ENCODE results near the gene RSPH3. TPM values are rescaled to one million over a fixed set of nuclear protein-coding genes. Genes with fewer than 3 reads are reported as not detected.

The RSPH3 gene
- total RNA-seq, 4 donors from 2014 or later: 1.9 to 4.4 (median 2.3) TPM

- Histone ChIP-seq H3K4me1 (no peaks in the 10 kb centered on the region), H3K27ac (no peak overlapping the region), H3K27me3 (peaks cover 0 to 4% (median 4%) of the 10 kb centered on the region in 3 donors), H3K36me3 (no peaks in the 10 kb centered on the region), H3K9me3 (no peaks in the 10 kb centered on the region), H3K4me3 (peak overlapping the region in 1 of 4 donors; percentile 31)
- in situ Hi-C loops (cut with MboI; ENCODE audit: low sequenced_read_pairs in 4 of 4): no loop called here
- DNase-seq (no peak), ATAC-seq (no peak)
- TF ChIP-seq POLR2A (IDR thresholded peaks at IDR 0.05) (no peak), CTCF (IDR thresholded peaks at IDR 0.05 in 4 of 5, conservative IDR thresholded peaks at IDR 0.05 in 1 of 5) (no peak)
- intact Hi-C loops (cut with DNase I; ENCODE audit: low total_unique reads): no loop called here
These were observed 60.5 kb downstream of the RSPH3 start for GRCh38 chr6:158939255-158940159.

GRCh38 chr6:158938811-158939254 is 61.2 kb downstream of the RSPH3 start:
- Histone ChIP-seq H3K27me3 (peaks cover 0 to 4% (median 4%) of the 10 kb centered on the region in 3 donors), H3K9me3 (no peaks in the 10 kb centered on the region), H3K4me1 (no peaks in the 10 kb centered on the region), H3K27ac (no peak overlapping the region), H3K36me3 (no peaks in the 10 kb centered on the region), H3K4me3 (peak overlapping the region in 1 of 4 donors; percentile 31)
- TF ChIP-seq CTCF (IDR thresholded peaks at IDR 0.05 in 4 of 5, conservative IDR thresholded peaks at IDR 0.05 in 1 of 5) (no peak), POLR2A (IDR thresholded peaks at IDR 0.05) (no peak)
- intact Hi-C loops (cut with DNase I; ENCODE audit: low total_unique reads): no loop called here
- in situ Hi-C loops (cut with MboI; ENCODE audit: low sequenced_read_pairs in 4 of 4): no loop called here
- ATAC-seq (no peak), DNase-seq (no peak)

GRCh38 chr6:158938220-158938619 is 61.8 kb downstream of the RSPH3 start:
- DNase-seq: no peak
- TF ChIP-seq CTCF (IDR thresholded peaks at IDR 0.05 in 4 of 5, conservative IDR thresholded peaks at IDR 0.05 in 1 of 5) (no peak), POLR2A (IDR thresholded peaks at IDR 0.05) (no peak)
- in situ Hi-C loops (cut with MboI; ENCODE audit: low sequenced_read_pairs in 4 of 4) (no loop called here), intact Hi-C loops (cut with DNase I; ENCODE audit: low total_unique reads) (no loop called here)
- no peaks in the 10 kb centered on the region for H3K9me3 ChIP-seq
- no peak overlapping the region for H3K27ac ChIP-seq
- no peak for ATAC-seq
- no peak overlapping the region for H3K4me3 ChIP-seq
- no peaks in the 10 kb centered on the region for H3K4me1 ChIP-seq
- no peaks in the 10 kb centered on the region for H3K36me3 ChIP-seq
- H3K27me3 ChIP-seq: peaks cover 0 to 4% (median 4%) of the 10 kb centered on the region in 3 donors

- H3K27me3 ChIP-seq: no peaks in the 10 kb centered on the region
- no peaks in the 10 kb centered on the region for H3K9me3 ChIP-seq
These were observed 65.8 kb downstream of the RSPH3 start for GRCh38 chr6:158934157-158934556.

More at GRCh38 chr6:158934157-158934556, 65.8 kb downstream of the RSPH3 start:
- TF ChIP-seq POLR2A (IDR thresholded peaks at IDR 0.05) (no peak), CTCF (IDR thresholded peaks at IDR 0.05 in 4 of 5, conservative IDR thresholded peaks at IDR 0.05 in 1 of 5) (no peak)
- H3K36me3 ChIP-seq: no peaks in the 10 kb centered on the region
- in situ Hi-C loops (cut with MboI; ENCODE audit: low sequenced_read_pairs in 4 of 4): no loop called here
- DNase-seq (no peak), ATAC-seq (no peak)
- no peak overlapping the region for H3K4me3 ChIP-seq
- intact Hi-C loops (cut with DNase I; ENCODE audit: low total_unique reads): no loop called here
- no peak overlapping the region for H3K27ac ChIP-seq
- no peaks in the 10 kb centered on the region for H3K4me1 ChIP-seq

Data from gastrocnemius medialis (tissue), 4 donors.